GM21619 (cell line): ENCODE data around the gene DLD.

Experiments used
- ATAC-seq: cut with Tn5 transposase; IDR thresholded peaks from one replicate; pipeline ENCODE4 v1.9.1; 2021; ENCODE audit not compliant: unreplicated experiment

DLD gene

GRCh38 chr7:107967420-107967819 lies 76.4 kb downstream of the DLD start:
- ATAC-seq: no peak

GRCh38 chr7:107968449-107968848 lies 77.5 kb downstream of the DLD start:
- no peak for ATAC-seq

- no peak for ATAC-seq
Observed at GRCh38 chr7:107969856-107970255, 78.9 kb downstream of the DLD start.
